ENCODE measurements around the gene TBC1D7. TPM values are rescaled to one million over a fixed set of nuclear protein-coding genes. Genes with fewer than 3 reads are reported as not detected.

The TBC1D7 gene
- polyA plus RNA-seq, 1 donor from 2014 or later = 15.7 TPM

GRCh38 chr6:13283331-13283730 is 45.0 kb downstream of the TBC1D7 start:
- H3K4me3 Mint-ChIP-seq = peak overlapping the region in 2 of 4 donors; percentile 78 to 86
- H3K36me3 Mint-ChIP-seq = peaks cover 16% of the 10 kb centered on the region
- H3K4me1 Mint-ChIP-seq = peaks cover 23 to 44% (median 33%) of the 10 kb centered on the region in 3 donors
- H3K27ac Mint-ChIP-seq = no peak overlapping the region
- H3K27me3 Mint-ChIP-seq = peaks cover 1% of the 10 kb centered on the region
- H3K9me3 Mint-ChIP-seq = no peaks in the 10 kb centered on the region

GRCh38 chr6:13282393-13283069 is 45.8 kb downstream of the TBC1D7 start:
- H3K27ac Mint-ChIP-seq = peak overlapping the region; percentile 16 to 76 (median 34)
- H3K36me3 Mint-ChIP-seq = peaks cover 16% of the 10 kb centered on the region
- no peaks in the 10 kb centered on the region for H3K9me3 Mint-ChIP-seq
- H3K4me3 Mint-ChIP-seq = no peak overlapping the region
- peaks cover 30 to 52% (median 40%) of the 10 kb centered on the region in 3 donors for H3K4me1 Mint-ChIP-seq
- peaks cover 1% of the 10 kb centered on the region for H3K27me3 Mint-ChIP-seq

- peaks cover 12% of the 10 kb centered on the region for H3K36me3 Mint-ChIP-seq
- peaks cover 37 to 60% (median 46%) of the 10 kb centered on the region in 3 donors for H3K4me1 Mint-ChIP-seq
- peaks cover 1% of the 10 kb centered on the region for H3K27me3 Mint-ChIP-seq
- no peaks in the 10 kb centered on the region for H3K9me3 Mint-ChIP-seq
- H3K27ac Mint-ChIP-seq = peak overlapping the region in 2 of 3 donors; percentile 16 to 64
- H3K4me3 Mint-ChIP-seq = no peak overlapping the region
These were observed 46.7 kb downstream of the TBC1D7 start for GRCh38 chr6:13281686-13282085.

- Mint-ChIP-seq H3K9me3 (no peaks in the 10 kb centered on the region), H3K36me3 (peaks cover 6% of the 10 kb centered on the region), H3K27me3 (peaks cover 1% of the 10 kb centered on the region), H3K4me1 (peaks cover 33 to 56% (median 43%) of the 10 kb centered on the region in 3 donors), H3K4me3 (peak overlapping the region in 2 of 4 donors; percentile 47 to 77), H3K27ac (peak overlapping the region in 1 of 3 donors; percentile 93)
These were observed 48.1 kb downstream of the TBC1D7 start for GRCh38 chr6:13280254-13280653.

GRCh38 chr6:13278991-13279390 is 49.3 kb downstream of the TBC1D7 start:
- H3K4me3 Mint-ChIP-seq = no peak overlapping the region
- H3K27me3 Mint-ChIP-seq = peaks cover 1% of the 10 kb centered on the region
- H3K4me1 Mint-ChIP-seq = peaks cover 37 to 58% (median 52%) of the 10 kb centered on the region in 3 donors
- H3K9me3 Mint-ChIP-seq = no peaks in the 10 kb centered on the region
- no peak overlapping the region for H3K27ac Mint-ChIP-seq
- peaks cover 6% of the 10 kb centered on the region for H3K36me3 Mint-ChIP-seq

GRCh38 chr6:13278164-13278563 is 50.2 kb downstream of the TBC1D7 start:
- Mint-ChIP-seq H3K27ac (peak overlapping the region; percentile 80 to 87 (median 82)), H3K4me1 (peaks cover 38 to 57% (median 55%) of the 10 kb centered on the region in 3 donors), H3K36me3 (peaks cover 3% of the 10 kb centered on the region), H3K4me3 (peak overlapping the region in 3 of 4 donors; percentile 54 to 68 (median 61)), H3K9me3 (no peaks in the 10 kb centered on the region), H3K27me3 (peaks cover 1% of the 10 kb centered on the region)

GRCh38 chr6:13277231-13277630 is 51.1 kb downstream of the TBC1D7 start:
- peak overlapping the region; percentile 80 to 87 (median 82) for H3K27ac Mint-ChIP-seq
- H3K27me3 Mint-ChIP-seq = no peaks in the 10 kb centered on the region
- H3K9me3 Mint-ChIP-seq = no peaks in the 10 kb centered on the region
- peaks cover 40 to 60% (median 60%) of the 10 kb centered on the region in 3 donors for H3K4me1 Mint-ChIP-seq
- peak overlapping the region in 2 of 4 donors; percentile 5 to 68 for H3K4me3 Mint-ChIP-seq
- peaks cover 3% of the 10 kb centered on the region for H3K36me3 Mint-ChIP-seq

GRCh38 chr6:13275435-13275989 is 52.8 kb downstream of the TBC1D7 start:
- Mint-ChIP-seq H3K36me3 (peaks cover 3% of the 10 kb centered on the region), H3K4me1 (peaks cover 43 to 62% (median 61%) of the 10 kb centered on the region in 3 donors), H3K27me3 (peaks cover 1% of the 10 kb centered on the region), H3K27ac (peak overlapping the region; percentile 80 to 92 (median 88)), H3K9me3 (no peaks in the 10 kb centered on the region), H3K4me3 (peak overlapping the region; percentile 82 to 97 (median 88))

GRCh38 chr6:13274707-13275434 is 53.5 kb downstream of the TBC1D7 start:
- peaks cover 40 to 63% (median 56%) of the 10 kb centered on the region in 3 donors for H3K4me1 Mint-ChIP-seq
- peaks cover 1% of the 10 kb centered on the region for H3K27me3 Mint-ChIP-seq
- H3K4me3 Mint-ChIP-seq = peak overlapping the region; percentile 84 to 97 (median 94)
- no peaks in the 10 kb centered on the region for H3K9me3 Mint-ChIP-seq
- peak overlapping the region; percentile 80 to 92 (median 88) for H3K27ac Mint-ChIP-seq
- H3K36me3 Mint-ChIP-seq = peaks cover 2% of the 10 kb centered on the region

- peaks cover 41 to 60% (median 53%) of the 10 kb centered on the region in 3 donors for H3K4me1 Mint-ChIP-seq
- H3K9me3 Mint-ChIP-seq = no peaks in the 10 kb centered on the region
- peaks cover 2% of the 10 kb centered on the region for H3K36me3 Mint-ChIP-seq
- H3K27me3 Mint-ChIP-seq = peaks cover 1% of the 10 kb centered on the region
- peak overlapping the region; percentile 79 to 92 (median 88) for H3K27ac Mint-ChIP-seq
- H3K4me3 Mint-ChIP-seq = peak overlapping the region; percentile 84 to 97 (median 94)
These were observed 54.2 kb downstream of the TBC1D7 start for GRCh38 chr6:13273931-13274706.

- Mint-ChIP-seq H3K4me3 (peak overlapping the region; percentile 84 to 97 (median 94)), H3K4me1 (peaks cover 40 to 58% (median 53%) of the 10 kb centered on the region in 3 donors), H3K9me3 (no peaks in the 10 kb centered on the region), H3K27ac (peak overlapping the region; percentile 88 to 96 (median 92)), H3K36me3 (no peaks in the 10 kb centered on the region), H3K27me3 (peaks cover 1% of the 10 kb centered on the region)
These were observed 55.0 kb downstream of the TBC1D7 start for GRCh38 chr6:13273202-13273930.

- H3K4me3 Mint-ChIP-seq = peak overlapping the region; percentile 84 to 97 (median 94)
- H3K9me3 Mint-ChIP-seq = no peaks in the 10 kb centered on the region
- H3K27me3 Mint-ChIP-seq = peaks cover 1% of the 10 kb centered on the region
- no peaks in the 10 kb centered on the region for H3K36me3 Mint-ChIP-seq
- peak overlapping the region; percentile 88 to 96 (median 92) for H3K27ac Mint-ChIP-seq
- H3K4me1 Mint-ChIP-seq = peaks cover 35 to 55% (median 46%) of the 10 kb centered on the region in 3 donors
These were observed 55.9 kb downstream of the TBC1D7 start for GRCh38 chr6:13272131-13273046.

- peak overlapping the region in 1 of 3 donors; percentile 5 for H3K27ac Mint-ChIP-seq
- H3K4me3 Mint-ChIP-seq = peak overlapping the region in 2 of 4 donors; percentile 14 to 46
- peaks cover 1% of the 10 kb centered on the region for H3K36me3 Mint-ChIP-seq
- H3K4me1 Mint-ChIP-seq = peaks cover 23 to 38% (median 38%) of the 10 kb centered on the region in 3 donors
- H3K27me3 Mint-ChIP-seq = peaks cover 1% of the 10 kb centered on the region
- no peaks in the 10 kb centered on the region for H3K9me3 Mint-ChIP-seq
These were observed 59.3 kb downstream of the TBC1D7 start for GRCh38 chr6:13268913-13269518.

All from IgD-negative memory B cell (primary cell).